ENCODE data around the gene GRM7.

GRM7 gene

GRCh38 chr3:7518026-7518425, 657.1 kb downstream of the GRM7 start:
- DNase-seq (ENCODE audit: low read depth), result no peak
- TF ChIP-seq CTCF (IDR thresholded peaks at IDR 0.05; ENCODE audit: insufficient read depth, low read depth, low read length, missing control alignments), result no peak

GRCh38 chr3:7518456-7518855, 657.5 kb downstream of the GRM7 start:
- no peak for TF ChIP-seq CTCF (IDR thresholded peaks at IDR 0.05; ENCODE audit: insufficient read depth, low read depth, low read length, missing control alignments)
- no peak overlapping the region for H3K4me3 ChIP-seq (ENCODE audit: low read depth, low read length)
- DNase-seq (ENCODE audit: low read depth), result no peak

More at GRCh38 chr3:7518026-7518425, 657.1 kb downstream of the GRM7 start:
- no peak overlapping the region for H3K4me3 ChIP-seq (ENCODE audit: low read depth, low read length)

- no peak overlapping the region for H3K4me3 ChIP-seq (ENCODE audit: low read depth, low read length)
- no peak for TF ChIP-seq CTCF (IDR thresholded peaks at IDR 0.05; ENCODE audit: insufficient read depth, low read depth, low read length, missing control alignments)
- no peak for DNase-seq (ENCODE audit: low read depth)
Observed at GRCh38 chr3:7520059-7520458, 659.1 kb downstream of the GRM7 start.

GRCh38 chr3:7520593-7520992, 659.7 kb downstream of the GRM7 start:
- no peak overlapping the region for H3K4me3 ChIP-seq (ENCODE audit: low read depth, low read length)
- TF ChIP-seq CTCF (IDR thresholded peaks at IDR 0.05; ENCODE audit: insufficient read depth, low read depth, low read length, missing control alignments), result no peak
- no peak for DNase-seq (ENCODE audit: low read depth)

- no peak for DNase-seq (ENCODE audit: low read depth)
- TF ChIP-seq CTCF (IDR thresholded peaks at IDR 0.05; ENCODE audit: insufficient read depth, low read depth, low read length, missing control alignments), result no peak
- H3K4me3 ChIP-seq (ENCODE audit: low read depth, low read length), result no peak overlapping the region
Observed at GRCh38 chr3:7536510-7536909, 675.6 kb downstream of the GRM7 start.

GRCh38 chr3:7536921-7537320, 676.0 kb downstream of the GRM7 start:
- DNase-seq (ENCODE audit: low read depth), result no peak
- H3K4me3 ChIP-seq (ENCODE audit: low read depth, low read length), result no peak overlapping the region
- TF ChIP-seq CTCF (IDR thresholded peaks at IDR 0.05; ENCODE audit: insufficient read depth, low read depth, low read length, missing control alignments), result no peak

- DNase-seq (ENCODE audit: low read depth), result no peak
- no peak for TF ChIP-seq CTCF (IDR thresholded peaks at IDR 0.05; ENCODE audit: insufficient read depth, low read depth, low read length, missing control alignments)
- H3K4me3 ChIP-seq (ENCODE audit: low read depth, low read length), result no peak overlapping the region
Observed at GRCh38 chr3:7543294-7543880, 682.5 kb downstream of the GRM7 start.
